Large intestine (tissue), 3 donors: ENCODE results near the gene PRSS1. TPM values are rescaled to one million over a fixed set of nuclear protein-coding genes. Genes with fewer than 3 reads are reported as not detected.
A peak's percentile ranks its signal among the peaks of the same experiment; 100 is the strongest.
"Not testable (repeated sequence)": the region's sequence is repeated elsewhere in the genome, so short reads cannot be mapped to it uniquely, and the experiment has no call there.

Experiments
- DNase-seq, 2 donors: peaks; one replicate each; pipeline versions ENCODE4 v3.0.0 to v3.0.0-alpha.2; 2013
- H3K27ac ChIP-seq: one replicate; pipeline ENCODE4 v1.5.1; 2013; ENCODE audit warnings: low read length
- H3K27me3 ChIP-seq: 2 replicates; pipeline ENCODE4 v1.6.1; 2013; ENCODE audit warnings: low read length; ENCODE audit not compliant: control insufficient read depth, insufficient read depth
- H3K36me3 ChIP-seq: 2 replicates; pipeline ENCODE4 v1.6.1; 2013; ENCODE audit warnings: low read length; ENCODE audit not compliant: control insufficient read depth, insufficient read depth
- H3K4me1 ChIP-seq: one replicate; pipeline ENCODE4 v1.6.1; 2013; ENCODE audit warnings: low read length; ENCODE audit not compliant: control insufficient read depth, insufficient read depth
- H3K4me3 ChIP-seq: one replicate; pipeline ENCODE4 v1.5.1; 2013; ENCODE audit warnings: low read length
- H3K9me3 ChIP-seq: one replicate; pipeline ENCODE4 v1.6.1; 2013; ENCODE audit warnings: mild to moderate bottlenecking, low read depth, low read length, moderate library complexity; ENCODE audit not compliant: control insufficient read depth
- WGBS: methylation state at CpG from one replicate; pipeline ENCODE4 v1.1.5; 2013; ENCODE audit warnings: low lambda C conversion rate; ENCODE audit not compliant: insufficient coverage; 5-methylcytosine and 5-hydroxymethylcytosine counted together
- polyA plus RNA-seq: library from polyadenylated mRNA; unstranded; fragments of 120-200 nt; gene quantifications from one replicate; pipeline ENCODE4 v1.2.1, GENCODE V29; 2013

PRSS1 gene
- polyA plus RNA-seq, 1 donor = 0.15 TPM

- H3K36me3 ChIP-seq = no peaks in the 10 kb centered on the region
- no peak overlapping the region for H3K4me3 ChIP-seq
- no peaks in the 10 kb centered on the region for H3K9me3 ChIP-seq
- no peaks in the 10 kb centered on the region for H3K4me1 ChIP-seq
- no peaks in the 10 kb centered on the region for H3K27me3 ChIP-seq
- no CpG with 5 or more reads among the region's 6 CpGs for WGBS
- no peak for DNase-seq
- H3K27ac ChIP-seq = no peak overlapping the region
Observed at GRCh38 chr7:142717453-142717852, 31.8 kb upstream of the PRSS1 start.

- no peaks in the 10 kb centered on the region for H3K9me3 ChIP-seq
- H3K36me3 ChIP-seq = no peaks in the 10 kb centered on the region
- no peaks in the 10 kb centered on the region for H3K4me1 ChIP-seq
- no peak overlapping the region for H3K27ac ChIP-seq
- peak in 1 of 2 donors; percentile 8 for DNase-seq
- H3K27me3 ChIP-seq = no peaks in the 10 kb centered on the region
- H3K4me3 ChIP-seq = no peak overlapping the region
- WGBS = 0% methylated on average over 1 of the region's 1 CpG
Observed at GRCh38 chr7:142718313-142718712, 31.0 kb upstream of the PRSS1 start.

GRCh38 chr7:142720172-142720773 lies 29.0 kb upstream of the PRSS1 start:
- Histone ChIP-seq H3K4me3 (no peak overlapping the region), H3K4me1 (no peaks in the 10 kb centered on the region), H3K9me3 (no peaks in the 10 kb centered on the region), H3K36me3 (no peaks in the 10 kb centered on the region), H3K27ac (no peak overlapping the region), H3K27me3 (no peaks in the 10 kb centered on the region)
- 83% methylated on average over 1 of the region's 8 CpGs for WGBS
- no peak for DNase-seq

DNA sequence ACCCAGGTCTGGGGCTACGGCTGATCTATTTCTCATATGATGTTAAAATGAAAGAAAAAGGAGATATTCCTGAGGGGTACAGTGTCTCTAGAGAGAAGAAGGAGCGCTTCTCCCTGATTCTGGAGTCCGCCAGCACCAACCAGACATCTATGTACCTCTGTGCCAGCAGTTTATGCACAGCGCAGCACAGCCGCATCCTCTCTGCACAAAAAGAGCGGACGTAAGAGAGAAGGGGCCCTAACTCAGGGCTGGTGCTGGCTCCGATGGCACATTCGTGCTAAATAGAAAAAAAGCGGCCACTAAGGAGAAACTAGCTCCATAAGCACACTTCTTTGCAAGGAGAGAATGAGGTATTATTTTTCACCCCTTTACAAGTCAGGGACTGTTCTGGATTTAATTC lies 28.3 kb upstream of the PRSS1 start:
- DNase-seq = no peak
- H3K4me3 ChIP-seq = no peak overlapping the region
- no peaks in the 10 kb centered on the region for H3K9me3 ChIP-seq
- no CpG with 5 or more reads among the region's 10 CpGs for WGBS
- no peak overlapping the region for H3K27ac ChIP-seq
- no peaks in the 10 kb centered on the region for H3K4me1 ChIP-seq
- H3K36me3 ChIP-seq = no peaks in the 10 kb centered on the region
- H3K27me3 ChIP-seq = no peaks in the 10 kb centered on the region

DNA sequence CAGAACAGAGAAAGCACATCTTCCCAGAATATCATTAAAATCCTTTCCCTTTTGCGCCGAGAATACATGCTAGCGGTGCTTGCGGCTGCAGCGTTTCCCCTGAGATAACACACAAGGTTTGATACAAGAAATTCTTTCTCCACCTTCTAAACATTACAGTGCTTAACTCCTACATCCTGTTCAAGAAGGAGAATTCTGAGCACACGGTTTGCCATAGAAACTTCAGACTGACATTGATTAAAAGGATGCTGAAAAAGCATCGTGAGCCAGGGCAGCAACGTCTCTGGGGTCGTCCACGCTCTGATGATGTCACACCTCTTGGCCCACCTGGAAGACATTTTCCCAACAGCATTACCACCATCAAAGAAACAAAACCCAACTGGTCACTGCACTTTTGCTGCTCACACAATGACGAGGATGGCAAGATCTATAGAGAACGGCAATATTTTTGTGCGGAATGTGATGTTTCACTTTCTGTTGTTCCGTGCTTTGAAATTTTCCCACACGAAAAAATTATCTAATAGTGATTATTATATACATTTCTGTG lies 27.0 kb upstream of the PRSS1 start:
- Histone ChIP-seq H3K27me3 (no peaks in the 10 kb centered on the region), H3K27ac (no peak overlapping the region), H3K9me3 (no peaks in the 10 kb centered on the region), H3K4me3 (no peak overlapping the region), H3K36me3 (no peaks in the 10 kb centered on the region), H3K4me1 (no peaks in the 10 kb centered on the region)
- WGBS = 91% methylated on average over 5 of the region's 15 CpGs
- DNase-seq = no peak

GRCh38 chr7:142733271-142733670 lies 16.0 kb upstream of the PRSS1 start:
- no peak overlapping the region for H3K27ac ChIP-seq
- no CpG with 5 or more reads among the region's 8 CpGs for WGBS
- no peaks in the 10 kb centered on the region for H3K4me1 ChIP-seq
- no peak for DNase-seq
- no peaks in the 10 kb centered on the region for H3K36me3 ChIP-seq
- no peaks in the 10 kb centered on the region for H3K9me3 ChIP-seq
- H3K4me3 ChIP-seq = no peak overlapping the region
- H3K27me3 ChIP-seq = no peaks in the 10 kb centered on the region

DNA sequence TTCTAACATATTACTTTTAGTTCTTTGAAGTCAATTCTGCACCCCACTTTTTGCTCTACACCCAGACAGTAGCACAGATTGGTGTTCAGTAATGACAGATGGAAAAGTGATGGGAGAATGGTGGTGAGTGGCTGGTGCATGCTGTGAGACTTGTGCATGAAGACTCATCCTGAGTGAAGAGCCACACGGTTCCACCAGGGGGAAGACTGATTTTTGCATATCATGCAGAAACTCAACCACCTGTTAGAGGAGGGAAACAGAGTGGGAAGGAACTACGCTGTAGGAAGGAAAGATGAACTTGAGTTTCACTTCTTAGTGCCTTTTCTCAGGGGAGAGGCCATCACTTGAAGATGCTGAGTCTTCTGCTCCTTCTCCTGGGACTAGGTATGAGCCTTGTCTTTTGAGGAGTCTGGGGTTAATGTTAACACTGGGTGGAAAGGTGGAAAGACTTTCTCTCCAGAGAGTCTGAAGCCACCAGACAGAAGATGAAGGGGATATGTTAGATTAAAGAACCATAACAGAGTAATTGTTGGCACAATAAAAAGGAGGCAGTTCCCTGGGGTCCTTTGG lies 9.3 kb upstream of the PRSS1 start:
- no peak for DNase-seq

DNA sequence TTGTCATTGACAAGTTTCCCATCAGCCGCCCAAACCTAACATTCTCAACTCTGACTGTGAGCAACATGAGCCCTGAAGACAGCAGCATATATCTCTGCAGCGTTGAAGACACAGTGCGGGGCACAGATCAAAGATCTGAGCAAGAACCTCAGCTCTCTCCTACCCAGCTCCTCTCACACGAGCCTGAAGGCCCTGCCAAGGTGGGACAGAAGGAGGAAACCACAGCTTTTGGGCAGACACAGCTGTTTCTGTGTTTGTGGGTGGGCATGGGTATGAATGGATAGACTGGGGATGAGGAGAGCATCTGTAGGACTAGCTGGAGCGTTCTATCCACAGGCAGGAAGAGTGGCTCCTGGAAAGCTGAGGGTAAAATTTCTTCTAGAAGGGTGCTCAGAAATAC lies 8.5 kb upstream of the PRSS1 start:
- no CpG with 5 or more reads among the region's 5 CpGs for WGBS
- H3K4me3 ChIP-seq = no peak overlapping the region
- no peaks in the 10 kb centered on the region for H3K4me1 ChIP-seq
- no peaks in the 10 kb centered on the region for H3K36me3 ChIP-seq
- H3K27me3 ChIP-seq = no peaks in the 10 kb centered on the region
- H3K9me3 ChIP-seq = no peaks in the 10 kb centered on the region
- no peak for DNase-seq
- no peak overlapping the region for H3K27ac ChIP-seq

More for the DNA sequence above, 9.3 kb upstream of the PRSS1 start:
- no CpG with 5 or more reads among the region's 2 CpGs for WGBS
- Histone ChIP-seq H3K9me3 (no peaks in the 10 kb centered on the region), H3K36me3 (no peaks in the 10 kb centered on the region), H3K27ac (no peak overlapping the region), H3K4me3 (no peak overlapping the region), H3K4me1 (no peaks in the 10 kb centered on the region), H3K27me3 (no peaks in the 10 kb centered on the region)

DNA sequence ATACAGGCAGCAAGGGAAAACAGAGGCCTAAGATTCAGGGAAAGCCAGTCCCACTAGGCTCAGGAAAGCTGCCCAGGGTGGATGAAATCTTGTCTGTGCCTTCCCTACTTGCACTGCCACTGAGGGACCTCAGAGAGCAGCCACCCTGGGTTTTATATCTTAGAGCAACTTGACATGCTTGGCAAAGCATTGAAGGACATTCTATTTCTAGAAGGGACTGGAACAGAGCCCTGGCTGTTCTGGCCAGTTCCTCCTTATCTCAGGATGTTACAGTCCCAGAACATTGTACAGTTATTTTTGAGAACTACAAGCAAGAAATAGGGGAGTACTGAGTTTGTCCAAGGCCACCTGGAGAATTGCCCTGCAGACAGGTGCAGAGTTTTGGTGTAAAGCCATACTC lies 7.3 kb upstream of the PRSS1 start:
- not testable (repeated sequence) for H3K27ac ChIP-seq, H3K36me3 ChIP-seq, H3K4me3 ChIP-seq, DNase-seq, H3K27me3 ChIP-seq, H3K9me3 ChIP-seq, H3K4me1 ChIP-seq

DNA sequence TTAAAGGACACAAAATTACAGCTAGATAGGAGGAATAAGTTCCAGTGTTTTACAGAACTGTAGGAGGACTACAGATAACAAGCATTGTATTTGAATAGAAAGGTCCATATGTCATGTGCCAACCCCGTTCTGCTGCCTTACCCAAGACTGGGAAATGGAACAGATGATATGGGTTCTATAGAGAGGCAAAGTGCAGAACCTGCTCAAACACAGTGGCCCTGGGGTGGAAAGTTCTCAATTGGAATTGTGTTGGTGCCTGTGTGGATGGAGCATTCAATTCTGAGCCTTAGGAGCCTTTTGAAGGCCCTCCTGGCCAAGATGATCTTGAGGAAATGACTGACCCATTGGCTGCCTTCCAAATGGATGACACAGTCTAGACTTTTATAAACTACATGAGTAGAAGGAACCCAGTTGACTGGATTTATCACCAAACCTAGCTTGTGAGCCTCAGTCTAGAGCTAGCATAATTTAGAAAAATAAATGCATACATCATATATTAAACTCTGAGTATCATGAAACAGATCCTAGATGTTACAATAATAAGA lies 4.1 kb upstream of the PRSS1 start:
- Histone ChIP-seq H3K27ac (no peak overlapping the region), H3K36me3 (no peaks in the 10 kb centered on the region), H3K4me1 (no peaks in the 10 kb centered on the region), H3K9me3 (no peaks in the 10 kb centered on the region), H3K27me3 (peaks cover 2% of the 10 kb centered on the region), H3K4me3 (no peak overlapping the region)
- no CpG with 5 or more reads among the region's 1 CpG for WGBS
- no peak for DNase-seq

DNA sequence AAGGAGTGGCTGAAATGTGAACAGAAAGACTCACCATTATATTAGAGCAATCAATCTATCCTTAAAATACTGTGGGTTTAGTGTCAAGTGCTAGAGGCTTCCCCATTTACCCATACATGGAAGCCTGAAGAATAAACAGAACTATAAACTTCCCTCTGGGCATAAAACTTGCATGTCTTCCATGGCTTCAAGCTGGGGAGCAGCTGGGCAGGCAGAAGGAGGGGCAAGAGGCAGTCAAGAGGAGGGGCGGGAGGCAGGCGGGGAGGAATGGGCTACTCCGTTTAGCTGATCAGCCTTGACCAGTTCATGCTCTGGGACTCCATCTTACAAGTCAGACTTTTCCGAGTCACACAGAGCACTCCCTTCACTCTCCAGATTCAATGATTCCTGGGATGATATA lies 3.5 kb upstream of the PRSS1 start:
- Histone ChIP-seq H3K27ac (no peak overlapping the region), H3K4me3 (no peak overlapping the region), H3K9me3 (no peaks in the 10 kb centered on the region), H3K4me1 (no peaks in the 10 kb centered on the region), H3K27me3 (peaks cover 2% of the 10 kb centered on the region), H3K36me3 (no peaks in the 10 kb centered on the region)
- WGBS = no CpG with 5 or more reads among the region's 4 CpGs
- no peak for DNase-seq
